Measurements from ENCODE around the gene SURF6.
"Not testable (repeated sequence)": the region's sequence is repeated elsewhere in the genome, so short reads cannot be mapped to it uniquely, and the experiment has no call there.

Gene SURF6

GRCh38 chr9:133301253-133302230 lies 34.4 kb downstream of the SURF6 start:
- no peak for DNase-seq (ENCODE audit: low read depth in 1 of 2, low spot score in 1 of 2)

- not testable (repeated sequence) for DNase-seq (ENCODE audit: low read depth in 1 of 2, low spot score in 1 of 2)
Measured at GRCh38 chr9:133299996-133300395, 36.0 kb downstream of the SURF6 start.

GRCh38 chr9:133294257-133294656 lies 41.7 kb downstream of the SURF6 start:
- DNase-seq (ENCODE audit: low read depth in 1 of 2, low spot score in 1 of 2): no peak

- no peak for DNase-seq (ENCODE audit: low read depth in 1 of 2, low spot score in 1 of 2)
Measured at GRCh38 chr9:133290751-133291302, 45.2 kb downstream of the SURF6 start.

- DNase-seq (ENCODE audit: low read depth in 1 of 2, low spot score in 1 of 2): no peak
Measured at GRCh38 chr9:133286523-133286922, 49.5 kb downstream of the SURF6 start.

GRCh38 chr9:133285252-133285775 lies 50.7 kb downstream of the SURF6 start:
- no peak for DNase-seq (ENCODE audit: low read depth in 1 of 2, low spot score in 1 of 2)

GRCh38 chr9:133284362-133284761 lies 51.6 kb downstream of the SURF6 start:
- DNase-seq (ENCODE audit: low read depth in 1 of 2, low spot score in 1 of 2): no peak

GRCh38 chr9:133283255-133284032 lies 52.5 kb downstream of the SURF6 start:
- not testable (repeated sequence) for DNase-seq (ENCODE audit: low read depth in 1 of 2, low spot score in 1 of 2)

- no peak for DNase-seq (ENCODE audit: low read depth in 1 of 2, low spot score in 1 of 2)
Measured at GRCh38 chr9:133282464-133283238, 53.3 kb downstream of the SURF6 start.

GRCh38 chr9:133280392-133280791 lies 55.6 kb downstream of the SURF6 start:
- DNase-seq (ENCODE audit: low read depth in 1 of 2, low spot score in 1 of 2): no peak
